ENCODE results near the gene TEAD2.

- TF ChIP-seq CEBPB (IDR thresholded peaks at IDR 0.05) = no peak
- TF ChIP-seq EP300 (IDR thresholded peaks at IDR 0.05; ENCODE audit: borderline replicate concordance) = no peak
- TF ChIP-seq TAF1 (IDR thresholded peaks at IDR 0.05; ENCODE audit: low read depth) = no peak
- TF ChIP-seq YY1 (IDR thresholded peaks at IDR 0.05; ENCODE audit: low read depth) = no peak
- TF ChIP-seq USF1 (IDR thresholded peaks at IDR 0.05) = no peak
- no peak for TF ChIP-seq TCF12 (IDR thresholded peaks at IDR 0.05; ENCODE audit: low read depth)
- TF ChIP-seq FOXM1 (IDR thresholded peaks at IDR 0.05; ENCODE audit: borderline replicate concordance, low read depth) = no peak
- no peak for TF ChIP-seq MAX (IDR thresholded peaks at IDR 0.05)
- no peak for TF ChIP-seq RAD21 (IDR thresholded peaks at IDR 0.05; ENCODE audit: low read depth)
Observed at GRCh38 chr19:49347191-49347590, 15.0 kb downstream of the TEAD2 start.
